Choroid plexus epithelial cell (primary cell): ENCODE results near the gene RNF20.

Experiments
- DNase-seq: peaks from one replicate; pipeline ENCODE4 v3.0.0-alpha.2; 2010; ENCODE audit warnings: low read depth
- H3K4me3 ChIP-seq: 2 replicates; pipeline ENCODE4 v1.5.1; 2011; ENCODE audit warnings: low read depth, mild to moderate bottlenecking, control low read depth, low read length, moderate library complexity
- TF ChIP-seq, protein P1 (sequence below): conservative IDR thresholded peaks from 2 replicates; pipeline ENCODE4 v1.5.1; 2011; ENCODE audit warnings: low read depth, mild to moderate bottlenecking, control low read depth, inconsistent platforms, low read length, moderate library complexity

RNF20 gene

DNA sequence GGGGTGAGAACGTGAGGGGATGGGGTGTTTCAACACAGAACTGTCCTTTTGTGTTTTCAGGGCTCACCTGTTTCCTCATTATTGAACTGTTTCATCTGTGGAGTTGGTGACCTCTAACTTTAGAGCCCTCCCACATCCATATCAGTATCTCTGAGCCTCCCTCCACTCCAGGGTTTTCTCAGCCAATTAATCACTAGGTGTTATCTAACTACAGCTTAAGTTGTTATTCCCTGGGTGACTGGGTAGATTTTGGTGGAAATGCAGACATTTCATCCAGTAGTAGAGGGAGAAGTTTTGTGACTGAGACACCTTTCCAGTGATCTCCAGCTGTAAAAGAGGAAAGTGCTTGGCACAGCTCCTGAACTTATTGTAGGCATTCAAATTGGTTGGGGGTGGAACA lies 37.5 kb downstream of the RNF20 start:
- no peak for DNase-seq
- H3K4me3 ChIP-seq: no peak overlapping the region
- TF ChIP-seq, protein P1, sequence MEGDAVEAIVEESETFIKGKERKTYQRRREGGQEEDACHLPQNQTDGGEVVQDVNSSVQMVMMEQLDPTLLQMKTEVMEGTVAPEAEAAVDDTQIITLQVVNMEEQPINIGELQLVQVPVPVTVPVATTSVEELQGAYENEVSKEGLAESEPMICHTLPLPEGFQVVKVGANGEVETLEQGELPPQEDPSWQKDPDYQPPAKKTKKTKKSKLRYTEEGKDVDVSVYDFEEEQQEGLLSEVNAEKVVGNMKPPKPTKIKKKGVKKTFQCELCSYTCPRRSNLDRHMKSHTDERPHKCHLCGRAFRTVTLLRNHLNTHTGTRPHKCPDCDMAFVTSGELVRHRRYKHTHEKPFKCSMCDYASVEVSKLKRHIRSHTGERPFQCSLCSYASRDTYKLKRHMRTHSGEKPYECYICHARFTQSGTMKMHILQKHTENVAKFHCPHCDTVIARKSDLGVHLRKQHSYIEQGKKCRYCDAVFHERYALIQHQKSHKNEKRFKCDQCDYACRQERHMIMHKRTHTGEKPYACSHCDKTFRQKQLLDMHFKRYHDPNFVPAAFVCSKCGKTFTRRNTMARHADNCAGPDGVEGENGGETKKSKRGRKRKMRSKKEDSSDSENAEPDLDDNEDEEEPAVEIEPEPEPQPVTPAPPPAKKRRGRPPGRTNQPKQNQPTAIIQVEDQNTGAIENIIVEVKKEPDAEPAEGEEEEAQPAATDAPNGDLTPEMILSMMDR: no peak

DNA sequence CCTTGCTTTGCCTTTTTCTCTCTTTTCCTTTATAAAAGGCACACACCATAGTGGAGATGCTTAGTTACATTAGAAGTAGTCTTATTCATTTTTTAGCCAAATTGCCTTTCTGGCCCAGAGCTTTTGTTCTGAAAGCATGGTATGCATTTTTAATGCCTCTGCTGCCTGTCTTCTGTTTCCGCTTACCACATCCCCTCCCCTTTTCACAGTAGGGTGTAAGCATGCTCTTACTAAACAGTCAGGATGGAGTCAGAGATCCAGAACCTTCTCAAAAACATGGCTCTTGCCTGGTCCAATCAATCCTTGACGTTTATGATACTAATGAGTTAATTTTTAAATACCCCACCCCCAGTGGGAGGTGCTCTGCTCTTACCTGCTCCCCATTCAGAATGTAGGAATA lies 38.7 kb downstream of the RNF20 start:
- TF ChIP-seq, protein P1: no peak
- peak; percentile 54 for DNase-seq
- H3K4me3 ChIP-seq: no peak overlapping the region

DNA sequence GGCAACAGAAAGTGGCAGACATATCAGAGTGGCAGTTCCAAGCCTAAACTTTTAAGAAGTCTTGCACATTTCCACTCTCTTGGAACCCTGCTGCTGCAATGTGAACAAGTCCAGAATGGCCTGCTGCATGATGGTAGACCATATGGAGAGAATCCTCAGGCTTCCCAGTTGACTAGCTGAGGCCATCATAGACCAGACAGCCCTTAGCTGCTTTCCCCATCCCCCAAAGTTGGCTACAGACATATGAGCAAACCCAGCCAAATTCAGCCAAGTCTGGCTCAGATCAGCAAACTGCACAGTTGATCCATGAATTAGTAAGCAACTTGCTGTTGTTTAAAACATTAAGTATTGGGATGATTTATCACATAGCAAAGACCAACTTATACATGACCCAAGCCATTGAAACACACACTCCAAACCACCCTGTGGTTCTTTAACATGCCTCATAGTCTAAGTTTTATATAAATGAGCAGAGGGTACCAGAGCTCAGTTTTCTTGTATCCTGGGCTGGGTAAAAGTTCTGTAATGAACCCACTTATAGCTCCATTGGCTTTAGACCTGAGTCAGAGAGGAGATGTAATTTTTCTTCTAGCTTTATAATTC lies 41.2 kb downstream of the RNF20 start:
- TF ChIP-seq, protein P1: no peak
- DNase-seq: no peak
- no peak overlapping the region for H3K4me3 ChIP-seq

DNA sequence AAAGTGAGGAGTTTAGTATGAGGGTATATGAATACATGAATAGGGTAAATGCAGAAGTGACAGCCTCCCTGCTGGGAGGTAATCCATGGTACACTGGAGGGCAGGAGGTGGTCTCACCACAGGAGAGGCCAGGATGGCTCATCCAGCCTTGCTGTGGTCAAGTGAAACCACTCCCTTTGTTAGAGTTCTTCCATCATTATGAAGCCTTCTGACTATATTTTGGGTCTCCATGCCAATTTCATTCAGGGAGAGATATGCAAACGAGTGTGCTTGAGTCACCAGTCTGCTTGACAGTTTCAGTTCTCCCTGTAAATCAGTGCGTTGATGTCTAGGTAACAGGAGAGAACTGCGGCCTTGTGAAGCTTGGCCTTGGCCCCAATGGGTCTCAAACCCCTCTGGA lies 44.7 kb downstream of the RNF20 start:
- peak; percentile 7 for DNase-seq

DNA sequence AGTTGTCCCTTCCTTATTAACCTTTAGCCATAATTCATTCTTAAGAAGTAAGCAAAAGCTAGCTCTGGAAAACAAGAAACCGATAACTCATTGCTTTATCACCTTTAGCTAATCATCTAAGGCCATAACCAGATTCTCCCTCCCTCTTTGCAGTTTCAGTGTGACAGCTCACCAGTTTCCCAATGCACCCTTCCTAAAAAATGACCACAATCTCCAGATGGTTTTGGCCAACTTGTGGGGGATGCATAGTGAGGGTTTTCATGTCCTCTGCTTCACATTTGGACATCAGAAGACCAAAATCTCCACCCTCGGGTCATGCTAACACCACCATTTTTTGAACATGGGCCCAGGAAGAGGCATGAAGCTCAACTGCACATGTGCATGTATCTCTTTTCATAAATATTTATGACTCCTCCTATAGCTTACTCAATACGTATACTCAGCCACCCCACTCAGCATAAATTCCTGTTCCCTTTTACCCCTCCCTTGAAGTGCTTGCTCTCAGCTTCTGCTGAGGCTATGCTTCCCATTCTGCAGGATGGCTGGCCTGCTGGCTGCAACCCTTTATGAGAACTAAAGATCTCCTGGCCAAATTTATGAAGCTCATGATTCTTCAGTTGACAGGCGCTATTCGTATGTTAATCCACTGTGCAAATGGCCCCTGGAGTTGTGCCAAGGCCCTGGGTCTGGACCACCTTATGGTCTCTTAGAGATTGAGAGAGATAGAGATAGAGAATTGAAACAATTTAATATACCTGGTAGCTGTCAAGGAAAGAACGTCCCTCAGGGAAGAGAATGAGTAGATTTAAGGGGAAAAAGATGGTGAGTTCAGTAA lies 46.3 kb downstream of the RNF20 start:
- no peak overlapping the region for H3K4me3 ChIP-seq
- DNase-seq: no peak
- TF ChIP-seq, protein P1: no peak

More for the DNA sequence above, 44.7 kb downstream of the RNF20 start:
- TF ChIP-seq, protein P1: no peak
- H3K4me3 ChIP-seq: no peak overlapping the region

DNA sequence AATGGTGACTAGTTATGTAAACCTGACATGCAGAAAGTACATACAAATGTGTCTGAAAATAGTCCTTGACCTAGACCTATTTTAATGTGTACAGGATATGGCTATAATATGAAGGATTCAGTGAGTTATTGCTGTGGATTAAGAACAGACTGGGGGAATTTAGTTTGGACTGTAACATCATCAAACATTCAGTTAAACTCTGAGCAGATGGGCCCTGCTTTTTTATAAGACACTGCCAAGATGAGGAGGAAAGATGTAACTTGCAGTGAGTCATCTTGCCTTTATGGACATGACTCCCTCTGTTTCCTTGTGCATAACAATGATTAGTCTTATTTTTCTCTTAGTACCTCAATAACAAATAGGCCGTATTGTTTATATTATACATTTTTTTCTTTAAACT lies 48.9 kb downstream of the RNF20 start:
- H3K4me3 ChIP-seq: no peak overlapping the region
- TF ChIP-seq, protein P1: no peak
- DNase-seq: peak; percentile 64
